Measurements from ENCODE around the gene HSF4. TPM values are rescaled to one million over a fixed set of nuclear protein-coding genes. Genes with fewer than 3 reads are reported as not detected.

Gene HSF4
- total RNA-seq, 4 donors from 2014 or later: 11.3 to 51.9 (median 42.3) TPM; not detected in 1

GRCh38 chr16:67204076-67204475 is 39.5 kb downstream of the HSF4 start:
- H3K27me3 ChIP-seq: no peaks in the 10 kb centered on the region
- DNase-seq: no peak
- no peaks in the 10 kb centered on the region for H3K36me3 ChIP-seq
- intact Hi-C loops (cut with DNase I; ENCODE audit: low total_unique reads): no loop called here
- no peaks in the 10 kb centered on the region for H3K9me3 ChIP-seq
- no peaks in the 10 kb centered on the region for H3K4me1 ChIP-seq
- no peak overlapping the region for H3K27ac ChIP-seq
- H3K4me3 ChIP-seq: no peak overlapping the region
- TF ChIP-seq CTCF (IDR thresholded peaks at IDR 0.05) (no peak), POLR2A (IDR thresholded peaks at IDR 0.05) (no peak)

DNA sequence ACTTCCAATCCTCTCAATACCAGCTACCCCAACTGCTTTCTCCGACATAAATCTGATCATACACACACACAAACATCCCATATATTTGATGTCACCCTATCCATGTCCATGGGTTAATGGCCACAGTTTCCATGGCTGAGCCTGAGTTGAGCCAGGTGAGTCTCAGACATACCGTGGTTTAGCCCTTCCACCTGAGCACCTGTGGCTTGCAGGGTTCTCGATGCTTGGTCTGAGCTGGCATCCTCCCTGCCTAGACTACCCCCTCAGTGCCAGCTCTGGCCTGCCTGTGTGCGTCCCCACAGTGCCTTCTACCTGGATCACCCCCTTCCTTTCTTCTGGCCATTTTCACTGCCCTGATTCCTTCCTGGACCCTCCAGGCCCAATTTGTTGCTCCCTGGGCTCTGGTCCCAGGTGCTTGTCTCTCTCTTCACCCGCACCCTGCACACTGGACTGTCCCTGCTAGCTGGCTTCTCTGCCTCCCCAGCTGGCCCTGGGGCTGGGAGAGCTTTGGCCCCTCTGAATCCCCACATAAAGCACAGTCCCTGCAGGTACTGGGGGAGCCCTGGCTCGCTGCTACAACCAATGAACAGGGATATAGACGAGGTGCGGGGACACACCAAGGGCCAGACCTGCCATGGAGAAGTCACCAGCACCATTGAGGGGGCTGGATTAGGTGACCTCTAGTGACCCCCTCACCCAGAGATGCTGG is 41.7 kb downstream of the HSF4 start:
- DNase-seq: no peak
- Histone ChIP-seq H3K36me3 (no peaks in the 10 kb centered on the region), H3K4me1 (no peaks in the 10 kb centered on the region), H3K9me3 (no peaks in the 10 kb centered on the region), H3K27me3 (no peaks in the 10 kb centered on the region), H3K27ac (no peak overlapping the region), H3K4me3 (no peak overlapping the region)
- TF ChIP-seq CTCF (IDR thresholded peaks at IDR 0.05): no peak
- TF ChIP-seq POLR2A (IDR thresholded peaks at IDR 0.05): no peak
- intact Hi-C loops (cut with DNase I; ENCODE audit: low total_unique reads): no loop called here

DNA sequence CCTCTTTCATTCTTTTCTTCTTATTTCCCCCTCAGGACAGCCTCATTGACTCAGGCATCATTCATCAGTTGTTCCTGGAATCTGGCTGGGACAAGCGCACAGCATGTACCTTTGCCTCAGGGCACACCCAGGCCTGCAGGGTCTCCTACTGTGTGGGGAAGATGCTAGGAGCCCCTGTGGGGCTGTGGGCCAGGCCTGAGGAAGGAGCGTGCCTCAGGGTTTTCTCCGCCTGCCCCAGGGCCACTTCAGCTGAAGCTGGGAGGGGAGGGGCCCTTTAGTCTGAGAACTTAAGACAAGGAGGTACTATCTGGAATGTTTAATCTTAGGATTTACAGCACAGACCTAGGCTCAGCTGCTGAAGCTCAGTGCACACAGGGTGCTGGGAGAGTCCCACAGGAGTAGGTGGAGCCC is 42.3 kb downstream of the HSF4 start:
- Histone ChIP-seq H3K27ac (no peak overlapping the region), H3K36me3 (no peaks in the 10 kb centered on the region), H3K27me3 (no peaks in the 10 kb centered on the region), H3K4me3 (no peak overlapping the region), H3K9me3 (no peaks in the 10 kb centered on the region), H3K4me1 (no peaks in the 10 kb centered on the region)
- no peak for TF ChIP-seq POLR2A (IDR thresholded peaks at IDR 0.05)
- TF ChIP-seq CTCF (IDR thresholded peaks at IDR 0.05): no peak
- no peak for DNase-seq
- intact Hi-C loops (cut with DNase I; ENCODE audit: low total_unique reads): no loop called here

DNA sequence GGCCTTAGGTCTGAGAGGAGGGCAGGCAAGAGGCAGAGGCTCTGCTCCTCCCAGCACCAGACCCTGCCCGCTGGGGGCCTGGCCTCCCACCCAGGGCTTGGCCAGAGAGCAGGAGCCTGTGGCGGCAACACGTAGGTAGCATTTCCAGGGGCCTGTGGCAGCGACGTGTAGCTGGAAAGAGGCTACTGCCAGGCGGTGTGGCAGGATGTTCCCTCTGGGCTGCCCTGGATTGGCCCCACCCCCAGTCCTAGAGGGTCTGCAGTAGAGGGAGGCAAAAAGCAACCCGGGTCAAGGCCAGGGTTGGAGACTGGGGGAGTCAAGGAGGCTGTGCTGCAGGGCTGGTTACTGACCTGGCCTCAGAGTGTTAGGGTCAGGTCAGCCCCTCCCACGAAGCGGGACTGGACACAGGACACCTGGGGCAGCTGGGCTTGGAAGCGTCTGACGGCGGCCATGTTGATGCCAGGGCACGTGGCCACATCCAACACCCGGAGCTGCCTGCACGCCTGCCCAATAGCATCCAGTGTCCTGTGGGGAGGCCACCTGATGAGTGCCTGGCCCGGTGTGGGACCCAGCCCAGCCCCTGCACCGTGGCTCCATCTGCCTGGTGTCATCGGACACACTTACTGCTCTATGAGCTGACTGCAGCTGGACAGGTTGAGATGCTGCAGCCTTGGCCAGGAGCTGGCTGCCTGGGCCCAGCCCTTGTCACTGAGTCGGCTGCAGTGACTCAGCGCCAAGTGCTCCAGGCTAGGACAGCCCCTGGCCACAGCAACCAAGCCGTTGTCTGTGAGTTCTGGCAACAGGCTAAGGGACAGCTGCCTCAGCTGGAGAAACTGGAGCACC is 42.9 kb downstream of the HSF4 start:
- Histone ChIP-seq H3K4me3 (no peak overlapping the region), H3K9me3 (no peaks in the 10 kb centered on the region), H3K27me3 (no peaks in the 10 kb centered on the region), H3K27ac (no peak overlapping the region), H3K36me3 (no peaks in the 10 kb centered on the region), H3K4me1 (no peaks in the 10 kb centered on the region)
- intact Hi-C loops (cut with DNase I; ENCODE audit: low total_unique reads): no loop called here
- no peak for DNase-seq
- TF ChIP-seq POLR2A (IDR thresholded peaks at IDR 0.05): no peak
- TF ChIP-seq CTCF (IDR thresholded peaks at IDR 0.05): no peak
